Fibroblast of pulmonary artery (primary cell): ENCODE results near the gene KRTAP2-4.
A peak's percentile ranks its signal among the peaks of the same experiment; 100 is the strongest.
"Not testable (repeated sequence)": the region's sequence is repeated elsewhere in the genome, so short reads cannot be mapped to it uniquely, and the experiment has no call there.

ENCODE experiments used
- DNase-seq: peaks from one replicate; pipeline ENCODE4 v3.0.0-alpha.2; 2010; ENCODE audit warnings: low read depth
- H3K4me3 ChIP-seq: replicated peaks from 2 replicates; pipeline ENCODE4 v1.5.1; 2011; ENCODE audit warnings: low read depth, mild to moderate bottlenecking, control low read depth, low read length, moderate library complexity
- TF ChIP-seq, protein P1 (sequence below): IDR thresholded peaks from 2 replicates; pipeline ENCODE4 v1.5.1; 2011; ENCODE audit warnings: mild to moderate bottlenecking, control low read depth, low read length, inconsistent platforms; ENCODE audit errors: missing control alignments

KRTAP2-4 gene

DNA sequence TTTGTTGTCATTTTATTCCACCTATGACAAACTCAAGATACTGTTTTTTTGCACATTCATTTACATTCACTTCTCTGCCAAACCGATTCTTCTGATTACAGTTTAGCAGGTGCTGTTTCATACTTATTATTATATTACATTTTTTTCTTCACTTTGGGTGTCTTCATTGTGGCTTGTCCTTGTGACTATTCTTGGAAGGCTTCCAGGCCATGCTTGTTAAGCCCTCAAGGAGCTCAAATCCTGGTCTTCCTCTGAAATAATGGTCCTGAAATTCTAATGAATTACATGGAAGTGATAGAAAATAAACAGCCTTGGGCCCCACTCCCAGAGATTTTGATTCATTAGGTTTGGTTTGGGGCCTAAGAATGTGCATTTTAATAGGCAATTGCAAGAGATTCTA, 1.4 kb downstream of the KRTAP2-4 start:
- TF ChIP-seq, protein P1, sequence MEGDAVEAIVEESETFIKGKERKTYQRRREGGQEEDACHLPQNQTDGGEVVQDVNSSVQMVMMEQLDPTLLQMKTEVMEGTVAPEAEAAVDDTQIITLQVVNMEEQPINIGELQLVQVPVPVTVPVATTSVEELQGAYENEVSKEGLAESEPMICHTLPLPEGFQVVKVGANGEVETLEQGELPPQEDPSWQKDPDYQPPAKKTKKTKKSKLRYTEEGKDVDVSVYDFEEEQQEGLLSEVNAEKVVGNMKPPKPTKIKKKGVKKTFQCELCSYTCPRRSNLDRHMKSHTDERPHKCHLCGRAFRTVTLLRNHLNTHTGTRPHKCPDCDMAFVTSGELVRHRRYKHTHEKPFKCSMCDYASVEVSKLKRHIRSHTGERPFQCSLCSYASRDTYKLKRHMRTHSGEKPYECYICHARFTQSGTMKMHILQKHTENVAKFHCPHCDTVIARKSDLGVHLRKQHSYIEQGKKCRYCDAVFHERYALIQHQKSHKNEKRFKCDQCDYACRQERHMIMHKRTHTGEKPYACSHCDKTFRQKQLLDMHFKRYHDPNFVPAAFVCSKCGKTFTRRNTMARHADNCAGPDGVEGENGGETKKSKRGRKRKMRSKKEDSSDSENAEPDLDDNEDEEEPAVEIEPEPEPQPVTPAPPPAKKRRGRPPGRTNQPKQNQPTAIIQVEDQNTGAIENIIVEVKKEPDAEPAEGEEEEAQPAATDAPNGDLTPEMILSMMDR, result no peak
- no peak for DNase-seq
- H3K4me3 ChIP-seq, result no peak overlapping the region

DNA sequence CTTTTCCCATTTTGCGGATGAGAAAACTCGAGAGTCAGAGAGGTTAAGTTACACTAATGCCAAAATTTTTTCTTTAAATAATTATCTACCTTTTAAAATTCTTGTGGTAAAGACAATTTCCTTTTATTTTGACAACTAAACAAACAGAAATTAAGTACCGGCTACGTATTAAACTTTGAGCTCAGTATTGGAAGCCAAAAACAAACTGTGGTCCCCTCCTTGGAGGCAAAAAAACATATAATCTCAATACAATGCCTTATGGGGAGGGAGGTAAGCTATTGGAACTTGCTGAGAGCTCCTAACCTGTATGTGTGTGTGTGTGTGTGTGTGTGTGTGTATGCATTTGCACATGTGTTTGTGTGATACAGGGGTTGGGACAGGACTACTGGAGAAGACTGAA, 2.2 kb downstream of the KRTAP2-4 start:
- DNase-seq, result no peak
- TF ChIP-seq, protein P1, result no peak
- H3K4me3 ChIP-seq, result no peak overlapping the region

GRCh38 chr17:41061964-41062363, 3.7 kb downstream of the KRTAP2-4 start:
- TF ChIP-seq, protein P1, result no peak
- peak; percentile 65 for DNase-seq
- H3K4me3 ChIP-seq, result no peak overlapping the region

DNA sequence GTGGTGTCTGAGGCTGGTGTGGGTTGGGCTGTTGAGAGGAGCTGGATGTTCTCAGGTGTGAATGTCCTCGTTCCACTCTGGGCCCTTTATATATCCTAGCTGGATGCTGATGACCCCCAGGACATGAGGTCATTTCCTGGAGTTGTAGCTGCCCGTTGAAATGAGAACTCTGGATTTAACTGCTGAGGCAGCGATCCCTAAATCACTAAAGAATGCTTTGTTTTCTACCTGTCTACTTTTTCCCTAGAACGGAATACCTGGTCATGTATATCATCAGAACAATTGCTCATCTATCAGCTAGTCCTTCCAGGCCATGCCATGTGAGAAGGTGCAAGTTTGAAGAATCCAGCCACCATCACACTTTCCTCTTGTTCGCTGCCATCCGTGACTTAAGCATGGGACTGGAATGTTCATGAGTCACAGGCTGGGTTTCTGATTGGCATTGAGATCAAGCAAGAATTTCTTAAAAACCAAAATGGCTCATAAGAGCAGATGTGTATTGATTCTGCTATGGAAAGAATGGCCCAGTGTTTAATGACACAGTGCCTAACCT, 5.6 kb downstream of the KRTAP2-4 start, which contains the start of gene KRTAP2-3:
KRTAP2-3 (minus strand) TSS at position 63 of the 553 bp plus-strand sequence. CDS start 64 bp downstream, outside the sequence.
- peak; percentile 66 for DNase-seq
- no peak within 1 kb of the TSS for H3K4me3 ChIP-seq
- TF ChIP-seq, protein P1, result no peak

- DNase-seq, result peak; percentile 49
- H3K4me3 ChIP-seq, result not testable (repeated sequence)
Observed at GRCh38 chr17:41059276-41060051, 6.2 kb downstream of the KRTAP2-4 start.

DNA sequence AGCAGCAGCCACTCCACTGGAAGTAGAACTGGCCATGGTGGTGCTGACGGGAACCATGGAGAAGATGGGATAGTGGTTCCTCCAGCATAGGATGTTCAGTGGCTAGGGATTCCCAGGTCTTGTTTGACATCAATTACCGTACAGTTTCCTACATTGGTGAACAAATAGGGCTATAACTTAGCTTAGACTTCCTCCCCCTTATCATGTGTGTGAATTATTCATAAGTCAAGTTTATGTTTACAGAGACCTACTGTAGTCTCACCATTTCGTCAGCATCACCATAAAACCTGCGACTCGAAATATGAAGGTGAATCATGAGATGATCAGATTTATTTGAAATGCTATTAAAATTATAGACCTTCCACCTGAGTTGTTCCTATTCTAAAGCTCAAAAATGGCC, 6.9 kb downstream of the KRTAP2-4 start:
- H3K4me3 ChIP-seq, result no peak overlapping the region
- DNase-seq, result no peak
- TF ChIP-seq, protein P1, result no peak

DNA sequence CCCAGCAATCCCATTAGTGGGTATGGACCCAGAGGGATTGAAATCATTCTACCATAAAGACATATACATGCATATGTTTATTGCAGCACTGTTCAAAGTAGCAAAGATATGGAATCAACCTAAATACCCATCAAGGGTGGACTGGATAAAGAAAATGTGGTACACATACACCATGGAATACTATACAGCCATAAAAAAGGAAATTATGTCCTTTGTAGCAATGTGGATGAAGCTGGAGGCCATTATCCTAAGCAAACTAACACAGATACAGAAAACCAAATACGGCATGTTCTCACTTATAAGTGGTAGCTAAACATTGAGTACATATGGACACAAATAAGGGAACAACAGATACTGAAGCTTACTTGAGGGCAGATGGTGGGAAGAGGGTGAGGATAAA, 8.1 kb downstream of the KRTAP2-4 start:
- no peak for DNase-seq
- H3K4me3 ChIP-seq, result no peak overlapping the region
- TF ChIP-seq, protein P1, result no peak

GRCh38 chr17:41055130-41055529, 10.5 kb downstream of the KRTAP2-4 start, which contains the start of gene KRTAP2-2:
TSS of gene KRTAP2-2 (minus strand) at chr17:41055230. CDS start at chr17:41055211, 19 bp downstream.
- not testable (repeated sequence) for DNase-seq, H3K4me3 ChIP-seq

DNA sequence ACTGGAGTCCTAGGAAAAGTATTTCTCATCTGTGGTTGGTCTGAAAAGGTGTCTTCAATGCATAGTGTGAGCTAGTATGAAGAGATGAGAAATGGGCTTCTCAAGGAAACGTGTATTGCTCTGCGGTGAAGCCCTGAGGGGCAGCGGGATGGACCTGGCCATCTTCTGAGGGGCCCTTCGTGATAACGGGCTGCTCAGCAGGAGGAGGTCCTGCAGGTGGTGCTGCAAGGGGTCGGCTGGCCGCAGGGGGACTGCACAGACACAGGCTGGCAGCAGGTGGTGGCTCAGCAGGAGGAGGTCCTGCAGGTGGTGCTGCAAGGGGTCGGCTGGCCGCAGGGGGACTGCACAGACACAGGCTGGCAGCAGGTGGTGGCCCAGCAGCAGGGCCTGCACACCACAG, 11.1 kb downstream of the KRTAP2-4 start:
- DNase-seq, result not testable (repeated sequence)

More for the DNA sequence above, 11.1 kb downstream of the KRTAP2-4 start:
- H3K4me3 ChIP-seq, result not testable (repeated sequence)
